Measurements from ENCODE around the gene ASB4.
"Not testable (repeated sequence)": the region's sequence is repeated elsewhere in the genome, so short reads cannot be mapped to it uniquely, and the experiment has no call there.

Gene ASB4
- total RNA-seq, result 0 reads per million in 3 donors

- no peaks in the 10 kb centered on the region for H3K27me3 ChIP-seq (replicated peaks; ENCODE audit: control insufficient read depth, insufficient read depth, low read length, poor library complexity, severe bottlenecking)
- no peaks in the 10 kb centered on the region for H3K4me1 ChIP-seq (ENCODE audit: control insufficient read depth, insufficient read depth, low read length, poor library complexity, severe bottlenecking)
- no peak within 1 kb of the TSS for H3K4me3 ChIP-seq (ENCODE audit: insufficient read depth, low read depth, low read length, poor library complexity, severe bottlenecking)
- no peak for DNase-seq
- no peaks in the 10 kb centered on the region for H3K36me3 ChIP-seq (ENCODE audit: control insufficient read depth, insufficient read depth, low read length)
- no peak within 1 kb of the TSS for H3K27ac ChIP-seq (ENCODE audit: insufficient read depth, low read length, poor library complexity, severe bottlenecking)
- no peaks in the 10 kb centered on the region for H3K9me3 ChIP-seq (ENCODE audit: control insufficient read depth, low read length)
Observed at GRCh38 chr7:95485391-95486123, at the start of gene ASB4. ASB4 (plus strand) TSS chr7:95485943; CDS start chr7:95485972, 29 bp downstream.

GRCh38 chr7:95436407-95436806 is 49.3 kb upstream of the ASB4 start:
- Histone ChIP-seq H3K4me1 (ENCODE audit: control insufficient read depth, insufficient read depth, low read length, poor library complexity, severe bottlenecking) (no peaks in the 10 kb centered on the region), H3K9me3 (ENCODE audit: control insufficient read depth, low read length) (no peaks in the 10 kb centered on the region), H3K27me3 (replicated peaks; ENCODE audit: control insufficient read depth, insufficient read depth, low read length, poor library complexity, severe bottlenecking) (no peaks in the 10 kb centered on the region), H3K4me3 (ENCODE audit: insufficient read depth, low read depth, low read length, poor library complexity, severe bottlenecking) (no peak overlapping the region), H3K27ac (ENCODE audit: insufficient read depth, low read length, poor library complexity, severe bottlenecking) (no peak overlapping the region), H3K36me3 (ENCODE audit: control insufficient read depth, insufficient read depth, low read length) (no peaks in the 10 kb centered on the region)
- no peak for DNase-seq

GRCh38 chr7:95440394-95441038 is 45.2 kb upstream of the ASB4 start:
- Histone ChIP-seq H3K4me3 (ENCODE audit: insufficient read depth, low read depth, low read length, poor library complexity, severe bottlenecking) (no peak overlapping the region), H3K4me1 (ENCODE audit: control insufficient read depth, insufficient read depth, low read length, poor library complexity, severe bottlenecking) (no peaks in the 10 kb centered on the region), H3K27me3 (replicated peaks; ENCODE audit: control insufficient read depth, insufficient read depth, low read length, poor library complexity, severe bottlenecking) (no peaks in the 10 kb centered on the region), H3K27ac (ENCODE audit: insufficient read depth, low read length, poor library complexity, severe bottlenecking) (no peak overlapping the region), H3K36me3 (ENCODE audit: control insufficient read depth, insufficient read depth, low read length) (no peaks in the 10 kb centered on the region), H3K9me3 (ENCODE audit: control insufficient read depth, low read length) (no peaks in the 10 kb centered on the region)
- no peak for DNase-seq

- Histone ChIP-seq H3K4me1 (ENCODE audit: control insufficient read depth, insufficient read depth, low read length, poor library complexity, severe bottlenecking) (no peaks in the 10 kb centered on the region), H3K4me3 (ENCODE audit: insufficient read depth, low read depth, low read length, poor library complexity, severe bottlenecking) (no peak overlapping the region), H3K27me3 (replicated peaks; ENCODE audit: control insufficient read depth, insufficient read depth, low read length, poor library complexity, severe bottlenecking) (no peaks in the 10 kb centered on the region), H3K36me3 (ENCODE audit: control insufficient read depth, insufficient read depth, low read length) (no peaks in the 10 kb centered on the region), H3K27ac (ENCODE audit: insufficient read depth, low read length, poor library complexity, severe bottlenecking) (no peak overlapping the region), H3K9me3 (ENCODE audit: control insufficient read depth, low read length) (no peaks in the 10 kb centered on the region)
- DNase-seq, result no peak
Observed at GRCh38 chr7:95441042-95441823, 44.5 kb upstream of the ASB4 start.

GRCh38 chr7:95444796-95445195 is 40.9 kb upstream of the ASB4 start:
- H3K4me1 ChIP-seq (ENCODE audit: control insufficient read depth, insufficient read depth, low read length, poor library complexity, severe bottlenecking), result no peaks in the 10 kb centered on the region
- H3K27me3 ChIP-seq (replicated peaks; ENCODE audit: control insufficient read depth, insufficient read depth, low read length, poor library complexity, severe bottlenecking), result no peaks in the 10 kb centered on the region

GRCh38 chr7:95446618-95447017 is 39.1 kb upstream of the ASB4 start:
- Histone ChIP-seq H3K36me3 (ENCODE audit: control insufficient read depth, insufficient read depth, low read length) (no peaks in the 10 kb centered on the region), H3K4me3 (ENCODE audit: insufficient read depth, low read depth, low read length, poor library complexity, severe bottlenecking) (no peak overlapping the region), H3K27me3 (replicated peaks; ENCODE audit: control insufficient read depth, insufficient read depth, low read length, poor library complexity, severe bottlenecking) (no peaks in the 10 kb centered on the region), H3K4me1 (ENCODE audit: control insufficient read depth, insufficient read depth, low read length, poor library complexity, severe bottlenecking) (no peaks in the 10 kb centered on the region), H3K9me3 (ENCODE audit: control insufficient read depth, low read length) (no peaks in the 10 kb centered on the region), H3K27ac (ENCODE audit: insufficient read depth, low read length, poor library complexity, severe bottlenecking) (no peak overlapping the region)
- DNase-seq, result no peak

More at GRCh38 chr7:95444796-95445195, 40.9 kb upstream of the ASB4 start:
- no peak for DNase-seq
- Histone ChIP-seq H3K4me3 (ENCODE audit: insufficient read depth, low read depth, low read length, poor library complexity, severe bottlenecking) (no peak overlapping the region), H3K9me3 (ENCODE audit: control insufficient read depth, low read length) (no peaks in the 10 kb centered on the region), H3K36me3 (ENCODE audit: control insufficient read depth, insufficient read depth, low read length) (no peaks in the 10 kb centered on the region), H3K27ac (ENCODE audit: insufficient read depth, low read length, poor library complexity, severe bottlenecking) (no peak overlapping the region)

GRCh38 chr7:95454438-95455045 is 31.2 kb upstream of the ASB4 start:
- Histone ChIP-seq H3K4me3 (ENCODE audit: insufficient read depth, low read depth, low read length, poor library complexity, severe bottlenecking) (no peak overlapping the region), H3K4me1 (ENCODE audit: control insufficient read depth, insufficient read depth, low read length, poor library complexity, severe bottlenecking) (no peaks in the 10 kb centered on the region), H3K27me3 (replicated peaks; ENCODE audit: control insufficient read depth, insufficient read depth, low read length, poor library complexity, severe bottlenecking) (no peaks in the 10 kb centered on the region), H3K36me3 (ENCODE audit: control insufficient read depth, insufficient read depth, low read length) (no peaks in the 10 kb centered on the region), H3K9me3 (ENCODE audit: control insufficient read depth, low read length) (no peaks in the 10 kb centered on the region), H3K27ac (ENCODE audit: insufficient read depth, low read length, poor library complexity, severe bottlenecking) (no peak overlapping the region)
- DNase-seq, result no peak

GRCh38 chr7:95457947-95458346 is 27.8 kb upstream of the ASB4 start:
- H3K4me1 ChIP-seq (ENCODE audit: control insufficient read depth, insufficient read depth, low read length, poor library complexity, severe bottlenecking), result no peaks in the 10 kb centered on the region
- no peaks in the 10 kb centered on the region for H3K9me3 ChIP-seq (ENCODE audit: control insufficient read depth, low read length)
- H3K27me3 ChIP-seq (replicated peaks; ENCODE audit: control insufficient read depth, insufficient read depth, low read length, poor library complexity, severe bottlenecking), result no peaks in the 10 kb centered on the region
- no peak for DNase-seq
- no peak overlapping the region for H3K27ac ChIP-seq (ENCODE audit: insufficient read depth, low read length, poor library complexity, severe bottlenecking)
- H3K4me3 ChIP-seq (ENCODE audit: insufficient read depth, low read depth, low read length, poor library complexity, severe bottlenecking), result no peak overlapping the region
- H3K36me3 ChIP-seq (ENCODE audit: control insufficient read depth, insufficient read depth, low read length), result no peaks in the 10 kb centered on the region

- H3K27ac ChIP-seq (ENCODE audit: insufficient read depth, low read length, poor library complexity, severe bottlenecking); H3K36me3 ChIP-seq (ENCODE audit: control insufficient read depth, insufficient read depth, low read length); H3K9me3 ChIP-seq (ENCODE audit: control insufficient read depth, low read length); DNase-seq; H3K4me1 ChIP-seq (ENCODE audit: control insufficient read depth, insufficient read depth, low read length, poor library complexity, severe bottlenecking); H3K27me3 ChIP-seq (replicated peaks; ENCODE audit: control insufficient read depth, insufficient read depth, low read length, poor library complexity, severe bottlenecking); H3K4me3 ChIP-seq (ENCODE audit: insufficient read depth, low read depth, low read length, poor library complexity, severe bottlenecking): not testable (repeated sequence)
Observed at GRCh38 chr7:95460653-95461052, 25.1 kb upstream of the ASB4 start.

All from effector memory CD4-positive, alpha-beta T cell (primary cell).